NCI-H2029 (cell line): ENCODE measurements around the gene JADE3.
"Not testable (repeated sequence)": the region's sequence is repeated elsewhere in the genome, so short reads cannot be mapped to it uniquely, and the experiment has no call there.

ENCODE experiments used
- DNase-seq: peaks from one replicate; lab custom pipeline; 2025; lab: John Stamatoyannopoulos, UW

The JADE3 gene

GRCh38 chrX:46935295-46935694, 23.1 kb downstream of the JADE3 start:
- DNase-seq, result no peak

DNA sequence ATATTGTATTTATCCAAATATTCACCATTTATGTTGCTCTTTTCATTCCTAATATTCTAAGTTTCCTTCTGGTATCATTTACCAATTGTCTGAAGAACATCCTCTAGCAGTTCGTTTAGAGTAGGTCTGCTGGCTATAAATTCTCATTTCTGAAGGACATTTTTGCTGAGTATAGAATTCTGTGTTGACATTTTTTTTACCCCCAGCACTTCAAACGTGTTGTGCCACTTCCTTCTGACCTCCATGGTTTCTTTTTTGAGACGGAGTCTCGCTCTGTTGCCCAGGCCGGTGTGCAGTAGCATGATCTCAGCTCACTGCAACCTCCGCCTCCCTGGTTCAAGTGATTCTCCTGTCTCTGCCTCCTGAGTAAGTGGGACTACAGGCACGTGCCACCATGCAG, 26.4 kb downstream of the JADE3 start:
- DNase-seq, result no peak

DNA sequence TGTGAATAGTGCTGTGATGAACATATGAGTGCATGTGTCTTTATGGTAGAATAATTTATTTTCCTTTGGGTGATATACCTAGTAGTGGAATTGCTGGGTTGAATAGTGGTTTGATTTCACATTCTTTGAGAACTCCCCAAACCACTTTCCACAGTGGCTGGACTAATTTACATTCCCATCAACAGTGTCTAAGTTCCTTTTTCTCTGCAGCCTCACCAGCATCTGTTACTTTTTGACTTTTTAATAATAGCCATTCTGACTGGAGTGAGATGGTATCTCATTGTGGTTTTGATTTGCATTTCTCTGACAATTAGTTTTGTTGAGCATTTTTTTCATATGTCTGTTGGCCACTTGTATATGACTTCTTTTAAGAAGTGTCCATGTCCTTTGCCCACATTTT, 29.1 kb downstream of the JADE3 start:
- DNase-seq, result no peak

GRCh38 chrX:46953137-46953527, 40.9 kb downstream of the JADE3 start:
- no peak for DNase-seq

- DNase-seq, result no peak
Observed at GRCh38 chrX:46953597-46953996, 41.4 kb downstream of the JADE3 start.

- no peak for DNase-seq
Observed at GRCh38 chrX:46954716-46955115, 42.5 kb downstream of the JADE3 start.

- DNase-seq, result not testable (repeated sequence)
Observed at GRCh38 chrX:46956589-46956988, 44.4 kb downstream of the JADE3 start.

DNA sequence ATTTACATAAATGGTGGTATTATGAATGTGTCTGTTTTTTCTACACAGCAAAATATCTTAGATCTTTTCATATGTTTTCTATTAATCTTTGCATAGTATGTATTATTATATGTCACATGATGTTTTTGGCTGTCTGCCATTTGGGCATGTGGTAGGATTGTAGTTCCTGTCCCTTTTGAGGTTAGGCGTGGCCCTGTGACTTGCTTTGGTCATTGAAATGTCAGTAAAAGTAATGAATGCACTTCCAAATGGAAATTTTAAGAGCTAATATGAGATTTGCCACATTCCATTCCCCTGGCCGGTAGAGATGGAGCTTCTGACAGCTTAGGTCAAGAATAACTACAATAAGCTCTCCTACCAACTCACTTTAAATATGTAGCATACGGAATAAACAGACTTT, 45.1 kb downstream of the JADE3 start:
- no peak for DNase-seq

GRCh38 chrX:46959101-46959500, 46.9 kb downstream of the JADE3 start:
- DNase-seq, result no peak

GRCh38 chrX:46959985-46960700, 47.9 kb downstream of the JADE3 start:
- no peak for DNase-seq

GRCh38 chrX:46961097-46961496, 48.9 kb downstream of the JADE3 start:
- no peak for DNase-seq

GRCh38 chrX:46961574-46962283, 49.5 kb downstream of the JADE3 start:
- DNase-seq, result no peak

- no peak for DNase-seq
Observed at GRCh38 chrX:46965125-46965758, 53.0 kb downstream of the JADE3 start.

DNA sequence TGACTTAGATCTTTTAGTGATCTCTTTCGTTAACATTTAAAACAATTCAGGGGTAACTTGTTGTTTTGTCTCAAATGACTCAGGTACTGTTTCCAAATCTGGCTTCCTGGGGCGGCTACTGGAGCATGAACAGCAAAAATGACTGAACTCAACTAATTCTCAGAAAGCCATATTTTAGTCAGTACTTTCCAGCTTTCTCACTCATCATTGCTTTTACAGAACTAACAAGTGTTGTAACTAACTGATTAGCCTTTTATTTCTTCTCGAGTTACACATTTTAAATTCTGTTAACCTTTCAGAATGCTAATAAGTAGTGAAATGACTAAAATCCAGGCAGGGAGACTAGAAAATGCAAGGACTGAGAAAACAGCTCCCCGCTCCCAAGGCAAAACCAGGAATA, 55.3 kb downstream of the JADE3 start:
- no peak for DNase-seq

DNA sequence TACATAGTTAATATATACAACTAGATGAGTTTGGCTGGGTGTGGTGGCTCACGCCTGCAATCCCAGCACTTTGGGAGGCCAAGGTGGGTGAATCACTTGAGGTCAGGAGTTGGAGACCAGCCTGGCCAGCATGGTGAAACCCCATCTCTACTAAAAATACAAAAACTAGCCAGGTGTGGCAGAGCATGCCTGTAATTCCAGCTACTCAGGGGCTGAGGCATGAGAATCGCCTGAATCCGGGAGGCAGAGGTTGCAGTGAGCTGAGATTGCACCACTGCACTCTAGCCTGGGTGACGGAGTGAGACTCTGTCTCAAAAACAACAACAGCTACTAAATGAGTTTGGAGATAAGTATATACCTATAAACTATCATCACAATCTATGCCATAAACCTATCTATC, 64.8 kb downstream of the JADE3 start:
- not testable (repeated sequence) for DNase-seq

GRCh38 chrX:46978341-46979291, 66.4 kb downstream of the JADE3 start:
- peak; percentile 60 for DNase-seq

DNA sequence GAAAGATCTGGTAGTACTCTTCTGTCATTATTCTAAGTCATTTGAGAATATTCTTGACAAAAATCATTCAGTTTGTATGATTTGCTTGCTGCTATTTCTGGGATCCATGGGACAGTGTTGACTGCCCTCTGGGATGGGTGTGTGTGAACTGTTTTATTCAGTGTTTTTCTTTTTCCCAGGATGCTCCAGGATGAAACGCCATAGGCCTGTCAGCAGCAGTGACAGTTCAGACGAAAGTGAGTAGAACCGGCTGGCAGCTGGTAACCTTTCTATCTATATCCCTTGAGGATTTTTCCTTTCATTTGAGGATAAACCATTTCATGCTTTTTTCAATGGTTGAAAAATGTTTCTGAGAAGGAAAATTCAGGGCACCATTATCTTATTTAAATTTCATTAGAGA, 72.5 kb downstream of the JADE3 start:
- DNase-seq, result no peak

- no peak for DNase-seq
Observed at GRCh38 chrX:46989548-46989947, 77.3 kb downstream of the JADE3 start.

- no peak for DNase-seq
Observed at GRCh38 chrX:46991664-46992063, 79.4 kb downstream of the JADE3 start.

GRCh38 chrX:46992070-46992469, 79.8 kb downstream of the JADE3 start:
- no peak for DNase-seq

DNA sequence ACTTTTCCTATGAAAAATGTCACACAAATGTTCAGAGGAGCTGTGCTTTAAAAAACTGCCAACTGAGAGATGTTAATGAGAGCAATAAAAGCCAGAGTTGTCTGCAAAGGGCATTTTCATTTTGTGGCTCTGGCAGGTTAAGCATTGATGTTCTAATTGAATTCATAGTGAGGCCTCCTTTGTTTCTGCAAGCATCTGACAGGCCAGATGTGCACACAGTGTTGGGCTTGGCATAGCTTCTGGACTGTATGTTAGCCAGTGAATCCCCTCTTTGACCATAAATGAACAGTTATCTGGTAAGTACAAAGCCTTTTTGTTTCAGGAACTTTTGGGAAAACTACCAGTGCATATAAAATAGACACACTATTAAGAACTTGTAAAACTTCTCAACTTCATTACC, 81.9 kb downstream of the JADE3 start:
- no peak for DNase-seq

- no peak for DNase-seq
Observed at GRCh38 chrX:47012131-47012530, 99.9 kb downstream of the JADE3 start.
